Liver (tissue), 3 donors: Measurements from ENCODE around the gene F2RL3.

ENCODE experiments used
- ATF3 ChIP-seq: IDR thresholded peaks from 2 replicates; pipeline ENCODE4 v1.6.1; 2016; ENCODE audit warnings: antibody characterized with exemption
- CTCF ChIP-seq: fragments of 150-350 bp; IDR thresholded peaks from 2 replicates; pipeline ENCODE4 v1.5.1; 2017; ENCODE audit warnings: improper control_type of control experiment, low read depth, low read length; ENCODE audit not compliant: missing input control
- FOXA1 ChIP-seq: IDR thresholded peaks from 2 replicates; pipeline ENCODE4 v1.6.1; 2016; ENCODE audit warnings: antibody characterized with exemption
- FOXA2 ChIP-seq: IDR thresholded peaks from 2 replicates; pipeline ENCODE4 v1.6.1; 2016; ENCODE audit warnings: antibody characterized with exemption
- GABPA ChIP-seq, 2 donors: IDR thresholded peaks in 1 of 2; conservative IDR thresholded peaks in 1 of 2; 2 replicates each; pipeline ENCODE4 v1.6.1; 2016; ENCODE audit warnings: antibody characterized with exemption in 2 of 2, mild to moderate bottlenecking in 1 of 2, moderate library complexity in 1 of 2
- HNF4G ChIP-seq: IDR thresholded peaks from 2 replicates; pipeline ENCODE4 v1.6.1; 2016; ENCODE audit warnings: antibody characterized with exemption
- RAD21 ChIP-seq, 2 donors: IDR thresholded peaks; 2 replicates each; pipeline ENCODE4 v1.6.1; 2016; ENCODE audit warnings: antibody characterized with exemption in 2 of 2, mild to moderate bottlenecking in 2 of 2
- TAF1 ChIP-seq: conservative IDR thresholded peaks from 2 replicates; pipeline ENCODE4 v1.6.1; 2016; ENCODE audit warnings: antibody characterized with exemption, mild to moderate bottlenecking
- YY1 ChIP-seq: IDR thresholded peaks from 2 replicates; pipeline ENCODE4 v1.6.1; 2016; ENCODE audit warnings: antibody characterized with exemption, mild to moderate bottlenecking
- ZBTB33 ChIP-seq: IDR thresholded peaks from 2 replicates; pipeline ENCODE4 v1.6.1; 2016; ENCODE audit warnings: antibody characterized with exemption
- TF ChIP-seq, protein P1 (sequence below): IDR thresholded peaks from 2 replicates; pipeline ENCODE4 v1.6.1; 2016; ENCODE audit warnings: antibody characterized with exemption
- donor health status: healthy.
- donor health status: healthy.

DNA sequence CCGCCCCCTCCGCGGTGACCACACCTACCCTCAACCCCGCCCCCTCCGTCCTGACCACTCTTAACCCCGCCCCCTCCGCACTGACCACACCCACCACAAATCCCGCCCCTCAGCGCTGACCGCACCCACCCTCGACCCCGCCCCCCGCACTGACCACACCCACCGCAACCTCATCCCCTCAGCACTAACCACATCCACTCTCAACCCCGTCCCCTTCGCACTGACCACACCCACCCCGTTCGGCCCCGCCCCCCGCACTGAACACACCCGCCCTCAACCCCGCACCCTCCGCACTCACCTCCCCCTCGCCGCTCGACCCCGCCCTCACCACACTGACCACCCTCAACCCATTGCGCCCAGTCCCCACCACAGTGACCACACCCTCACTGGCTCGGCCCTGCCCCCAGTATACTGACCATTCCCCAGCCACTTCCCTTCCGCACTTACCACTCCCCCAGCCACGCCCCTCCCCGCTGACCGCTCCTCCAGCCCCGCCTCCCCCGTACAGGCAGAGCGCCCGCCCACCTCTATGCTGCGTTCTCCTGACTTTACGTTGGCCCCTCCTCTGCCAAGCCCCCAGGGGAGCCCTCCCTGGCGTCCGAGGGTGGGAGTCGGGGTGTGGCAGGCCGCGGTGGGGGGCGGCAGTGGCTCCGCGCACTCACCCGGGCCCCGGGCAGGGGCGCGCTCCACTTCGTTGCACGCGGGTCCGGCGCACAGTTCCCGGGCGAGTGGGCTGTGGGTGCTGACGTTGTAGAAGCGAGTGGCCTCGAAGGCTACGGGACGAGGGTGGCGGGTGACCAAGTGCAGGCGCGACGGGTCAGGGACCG lies 8.4 kb downstream of the F2RL3 start:
- no peak for TF ChIP-seq CTCF
- no peak for TF ChIP-seq GABPA (IDR thresholded peaks at IDR 0.05 in 1 of 2, conservative IDR thresholded peaks at IDR 0.05 in 1 of 2)
- TF ChIP-seq FOXA2 = no peak
- TF ChIP-seq, protein P1, sequence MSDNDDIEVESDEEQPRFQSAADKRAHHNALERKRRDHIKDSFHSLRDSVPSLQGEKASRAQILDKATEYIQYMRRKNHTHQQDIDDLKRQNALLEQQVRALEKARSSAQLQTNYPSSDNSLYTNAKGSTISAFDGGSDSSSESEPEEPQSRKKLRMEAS = no peak
- TF ChIP-seq FOXA1 = no peak
- no peak for TF ChIP-seq HNF4G
- no peak for TF ChIP-seq ATF3
- no peak for TF ChIP-seq TAF1
- TF ChIP-seq RAD21 (IDR thresholded peaks at IDR 0.05) = no peak
- TF ChIP-seq ZBTB33 = no peak
- TF ChIP-seq YY1 = no peak
